ENCODE data around the gene OR4K5. TPM values are rescaled to one million over a fixed set of nuclear protein-coding genes. Genes with fewer than 3 reads are reported as not detected.

OR4K5 gene
- polyA plus RNA-seq, 3 donors: not detected

- Mint-ChIP-seq H3K4me3 (no peak overlapping the region), H3K9me3 (peaks cover 0 to 9% (median 8%) of the 10 kb centered on the region in 7 donors), H3K36me3 (no peaks in the 10 kb centered on the region), H3K27me3 (ENCODE audit: low read depth in 3 of 3) (peaks cover 0 to 6% (median 0%) of the 10 kb centered on the region in 3 donors), H3K4me1 (no peaks in the 10 kb centered on the region), H3K27ac (no peak overlapping the region)
- Histone ChIP-seq H3K27me3 (ENCODE audit: control insufficient read depth in 2 of 2, insufficient read depth in 2 of 2, low read length in 2 of 2) (no peaks in the 10 kb centered on the region), H3K4me1 (ENCODE audit: control insufficient read depth in 1 of 2, insufficient read depth in 2 of 2, low read length in 2 of 2) (no peaks in the 10 kb centered on the region), H3K36me3 (replicated peaks in 1 of 2; ENCODE audit: control insufficient read depth in 1 of 2, insufficient read depth in 2 of 2, low read length in 2 of 2) (no peaks in the 10 kb centered on the region), H3K9me3 (replicated peaks in 1 of 2; ENCODE audit: control insufficient read depth in 1 of 2, insufficient read depth in 1 of 2, low read length in 2 of 2) (peaks cover 0 to 5% of the 10 kb centered on the region in 2 donors), H2AFZ (ENCODE audit: insufficient read depth, low read depth, low read length, poor library complexity, severe bottlenecking) (no peak overlapping the region), H3K4me2 (replicated peaks; ENCODE audit: extremely low read depth, low read length, poor library complexity, severe bottlenecking) (no peak overlapping the region), H3K4me3 (replicated peaks in 1 of 3; ENCODE audit: low read depth in 2 of 3, low read length in 3 of 3) (no peak overlapping the region), H3K27ac (ENCODE audit: low read depth in 1 of 2, low read length in 2 of 2) (no peak overlapping the region), H3K9ac (ENCODE audit: insufficient read depth, low read length, poor library complexity, severe bottlenecking) (no peak overlapping the region), H3K79me2 (ENCODE audit: insufficient read depth, low read length) (no peaks in the 10 kb centered on the region), H4K20me1 (ENCODE audit: insufficient read depth, low read length) (no peaks in the 10 kb centered on the region)
- WGBS (ENCODE audit: insufficient coverage): 57% methylated on average over 1 of the region's 3 CpGs
- intact Hi-C loops (cut with micrococcal nuclease): no loop called here
- no peak for TF ChIP-seq CTCF (IDR thresholded peaks at IDR 0.05)
- no peak for DNase-seq
Observed at GRCh38 chr14:19911114-19911513, 9.3 kb upstream of the OR4K5 start.

- no peak overlapping the region for H3K4me2 ChIP-seq (replicated peaks; ENCODE audit: extremely low read depth, low read length, poor library complexity, severe bottlenecking)
- Mint-ChIP-seq H3K9me3 (peaks cover 0 to 1% (median 0%) of the 10 kb centered on the region in 7 donors), H3K36me3 (no peaks in the 10 kb centered on the region), H3K4me1 (no peaks in the 10 kb centered on the region), H3K4me3 (no peak overlapping the region), H3K27ac (no peak overlapping the region), H3K27me3 (ENCODE audit: low read depth in 3 of 3) (peaks cover 0 to under 1% (median 0%) of the 10 kb centered on the region in 3 donors)
- intact Hi-C loops (cut with micrococcal nuclease): no loop called here
- no peak overlapping the region for H3K9ac ChIP-seq (ENCODE audit: insufficient read depth, low read length, poor library complexity, severe bottlenecking)
- H3K27ac ChIP-seq (ENCODE audit: low read depth in 1 of 2, low read length in 2 of 2): no peak overlapping the region
- TF ChIP-seq CTCF (IDR thresholded peaks at IDR 0.05): no peak
- H2AFZ ChIP-seq (ENCODE audit: insufficient read depth, low read depth, low read length, poor library complexity, severe bottlenecking): no peak overlapping the region
- no peak for DNase-seq
- H3K4me3 ChIP-seq (replicated peaks in 1 of 3; ENCODE audit: low read depth in 2 of 3, low read length in 3 of 3): no peak overlapping the region
- H3K9me3 ChIP-seq (replicated peaks in 1 of 2; ENCODE audit: control insufficient read depth in 1 of 2, insufficient read depth in 1 of 2, low read length in 2 of 2): no peaks in the 10 kb centered on the region
- H3K27me3 ChIP-seq (ENCODE audit: control insufficient read depth in 2 of 2, insufficient read depth in 2 of 2, low read length in 2 of 2): no peaks in the 10 kb centered on the region
- 70% methylated on average over 3 of the region's 3 CpGs for WGBS (ENCODE audit: insufficient coverage)
- no peaks in the 10 kb centered on the region for H3K36me3 ChIP-seq (replicated peaks in 1 of 2; ENCODE audit: control insufficient read depth in 1 of 2, insufficient read depth in 2 of 2, low read length in 2 of 2)
- no peaks in the 10 kb centered on the region for H3K4me1 ChIP-seq (ENCODE audit: control insufficient read depth in 1 of 2, insufficient read depth in 2 of 2, low read length in 2 of 2)
- no peaks in the 10 kb centered on the region for H4K20me1 ChIP-seq (ENCODE audit: insufficient read depth, low read length)
- no peaks in the 10 kb centered on the region for H3K79me2 ChIP-seq (ENCODE audit: insufficient read depth, low read length)
Observed at GRCh38 chr14:19917243-19917642, 3.2 kb upstream of the OR4K5 start.
